ENCODE measurements around the gene PSPC1. TPM values are rescaled to one million over a fixed set of nuclear protein-coding genes. Genes with fewer than 3 reads are reported as not detected.

Gene PSPC1
- total RNA-seq, 1 donor from 2014 or later = 57.5 TPM

GRCh38 chr13:19685437-19685836, 97.3 kb downstream of the PSPC1 start:
- FAIRE-seq (no peak), DNase-seq (ENCODE audit: low read depth) (no peak)
- H3K36me3 ChIP-seq (ENCODE audit: insufficient read depth, low read length) = no peaks in the 10 kb centered on the region
- no peaks in the 10 kb centered on the region for H3K27me3 ChIP-seq (ENCODE audit: insufficient read depth, low read length)
- no peak overlapping the region for H2AFZ ChIP-seq (ENCODE audit: low read depth, low read length)
- peaks cover 10% of the 10 kb centered on the region for H3K79me2 ChIP-seq (ENCODE audit: insufficient read depth, low read length)
- Mint-ChIP-seq H3K9me3 (ENCODE audit: unreplicated experiment) (no peaks in the 10 kb centered on the region), H3K27me3 (ENCODE audit: low read depth, unreplicated experiment) (no peaks in the 10 kb centered on the region), H3K36me3 (ENCODE audit: low read depth, unreplicated experiment) (no peaks in the 10 kb centered on the region), H3K27ac (ENCODE audit: unreplicated experiment) (no peak overlapping the region), H3K4me1 (ENCODE audit: low read depth, unreplicated experiment) (peaks cover 5% of the 10 kb centered on the region), H3K4me3 (ENCODE audit: unreplicated experiment) (no peak overlapping the region)
- no peak overlapping the region for H3K4me3 ChIP-seq (ENCODE audit: insufficient read depth, low read depth, low read length)
- peaks cover 9% of the 10 kb centered on the region for H4K20me1 ChIP-seq (ENCODE audit: insufficient read depth, low read length)
- no peaks in the 10 kb centered on the region for H3K9me3 ChIP-seq (ENCODE audit: insufficient read depth, low read depth, low read length)
- no peak overlapping the region for H3K9ac ChIP-seq (ENCODE audit: low read length)
- no peak overlapping the region for H3K27ac ChIP-seq (ENCODE audit: low read depth, low read length)
- no peaks in the 10 kb centered on the region for H3K4me1 ChIP-seq (ENCODE audit: insufficient read depth, low read length)
- no peak overlapping the region for H3K4me2 ChIP-seq (ENCODE audit: low read length)
- no peak for TF ChIP-seq EZH2 (IDR thresholded peaks at IDR 0.05; ENCODE audit: insufficient read depth, low read length)
- no peak for TF ChIP-seq CTCF (IDR thresholded peaks at IDR 0.05; ENCODE audit: insufficient read depth, low read depth, low read length)

GRCh38 chr13:19685034-19685433, 97.7 kb downstream of the PSPC1 start:
- Histone ChIP-seq H3K4me2 (ENCODE audit: low read length) (no peak overlapping the region), H3K36me3 (ENCODE audit: insufficient read depth, low read length) (no peaks in the 10 kb centered on the region)
- TF ChIP-seq CTCF (IDR thresholded peaks at IDR 0.05; ENCODE audit: insufficient read depth, low read depth, low read length) (no peak), EZH2 (IDR thresholded peaks at IDR 0.05; ENCODE audit: insufficient read depth, low read length) (no peak)

GRCh38 chr13:19681517-19681916, 101.2 kb downstream of the PSPC1 start:
- DNase-seq (ENCODE audit: low read depth) = no peak
- peaks cover 9% of the 10 kb centered on the region for H3K4me1 Mint-ChIP-seq (ENCODE audit: low read depth, unreplicated experiment)

More at GRCh38 chr13:19685034-19685433, 97.7 kb downstream of the PSPC1 start:
- Histone ChIP-seq H4K20me1 (ENCODE audit: insufficient read depth, low read length) (peaks cover 9% of the 10 kb centered on the region), H3K4me3 (ENCODE audit: insufficient read depth, low read depth, low read length) (no peak overlapping the region), H3K9ac (ENCODE audit: low read length) (no peak overlapping the region), H3K9me3 (ENCODE audit: insufficient read depth, low read depth, low read length) (no peaks in the 10 kb centered on the region), H3K4me1 (ENCODE audit: insufficient read depth, low read length) (no peaks in the 10 kb centered on the region), H2AFZ (ENCODE audit: low read depth, low read length) (no peak overlapping the region), H3K27ac (ENCODE audit: low read depth, low read length) (no peak overlapping the region), H3K27me3 (ENCODE audit: insufficient read depth, low read length) (no peaks in the 10 kb centered on the region), H3K79me2 (ENCODE audit: insufficient read depth, low read length) (peaks cover 10% of the 10 kb centered on the region)
- FAIRE-seq (no peak), DNase-seq (ENCODE audit: low read depth) (no peak)
- Mint-ChIP-seq H3K27ac (ENCODE audit: unreplicated experiment) (no peak overlapping the region), H3K4me1 (ENCODE audit: low read depth, unreplicated experiment) (peaks cover 6% of the 10 kb centered on the region), H3K36me3 (ENCODE audit: low read depth, unreplicated experiment) (no peaks in the 10 kb centered on the region), H3K4me3 (ENCODE audit: unreplicated experiment) (no peak overlapping the region), H3K9me3 (ENCODE audit: unreplicated experiment) (no peaks in the 10 kb centered on the region), H3K27me3 (ENCODE audit: low read depth, unreplicated experiment) (no peaks in the 10 kb centered on the region)

More at GRCh38 chr13:19681517-19681916, 101.2 kb downstream of the PSPC1 start:
- Histone ChIP-seq H3K79me2 (ENCODE audit: insufficient read depth, low read length) (peaks cover 10% of the 10 kb centered on the region), H3K4me3 (ENCODE audit: insufficient read depth, low read depth, low read length) (no peak overlapping the region), H3K36me3 (ENCODE audit: insufficient read depth, low read length) (no peaks in the 10 kb centered on the region), H3K9ac (ENCODE audit: low read length) (no peak overlapping the region), H3K27ac (ENCODE audit: low read depth, low read length) (no peak overlapping the region), H3K27me3 (ENCODE audit: insufficient read depth, low read length) (no peaks in the 10 kb centered on the region), H4K20me1 (ENCODE audit: insufficient read depth, low read length) (peaks cover 9% of the 10 kb centered on the region), H2AFZ (ENCODE audit: low read depth, low read length) (no peak overlapping the region), H3K4me2 (ENCODE audit: low read length) (no peak overlapping the region), H3K4me1 (ENCODE audit: insufficient read depth, low read length) (peaks cover 4% of the 10 kb centered on the region), H3K9me3 (ENCODE audit: insufficient read depth, low read depth, low read length) (no peaks in the 10 kb centered on the region)
- TF ChIP-seq EZH2 (IDR thresholded peaks at IDR 0.05; ENCODE audit: insufficient read depth, low read length) (no peak), CTCF (IDR thresholded peaks at IDR 0.05; ENCODE audit: insufficient read depth, low read depth, low read length) (no peak)
- H3K9me3 Mint-ChIP-seq (ENCODE audit: unreplicated experiment) = no peaks in the 10 kb centered on the region
- H3K36me3 Mint-ChIP-seq (ENCODE audit: low read depth, unreplicated experiment) = no peaks in the 10 kb centered on the region
- no peaks in the 10 kb centered on the region for H3K27me3 Mint-ChIP-seq (ENCODE audit: low read depth, unreplicated experiment)
- peak; percentile 20 for FAIRE-seq
- H3K4me3 Mint-ChIP-seq (ENCODE audit: unreplicated experiment) = no peak overlapping the region
- no peak overlapping the region for H3K27ac Mint-ChIP-seq (ENCODE audit: unreplicated experiment)
